GM21390 (cell line): ENCODE data around the gene MAL.
"Not testable (repeated sequence)": the region's sequence is repeated elsewhere in the genome, so short reads cannot be mapped to it uniquely, and the experiment has no call there.

Experiments
- ATAC-seq: cut with Tn5 transposase; IDR thresholded peaks from one replicate; pipeline ENCODE4 v1.9.1; 2021; ENCODE audit not compliant: unreplicated experiment

MAL gene

DNA sequence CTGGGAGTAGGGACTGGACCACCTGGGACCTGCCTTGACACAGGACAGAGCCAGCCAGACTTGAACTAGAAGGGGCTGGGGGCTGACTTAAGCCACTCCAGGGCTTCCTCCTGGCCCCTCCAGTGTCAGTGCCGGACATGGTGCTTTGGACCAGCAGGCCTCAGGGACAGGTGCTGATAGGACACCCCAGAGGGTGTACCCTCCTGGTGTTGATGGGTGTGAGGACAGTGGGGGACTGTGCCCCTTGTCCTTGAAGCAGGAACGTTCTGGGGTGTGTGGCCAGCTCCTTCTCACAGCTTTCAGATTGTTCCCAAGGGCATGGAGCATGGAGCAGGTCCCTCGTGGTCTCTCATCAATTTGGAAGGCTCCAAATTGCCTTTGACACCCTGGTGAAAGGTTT lies 6.8 kb downstream of the MAL start:
- ATAC-seq, result no peak

DNA sequence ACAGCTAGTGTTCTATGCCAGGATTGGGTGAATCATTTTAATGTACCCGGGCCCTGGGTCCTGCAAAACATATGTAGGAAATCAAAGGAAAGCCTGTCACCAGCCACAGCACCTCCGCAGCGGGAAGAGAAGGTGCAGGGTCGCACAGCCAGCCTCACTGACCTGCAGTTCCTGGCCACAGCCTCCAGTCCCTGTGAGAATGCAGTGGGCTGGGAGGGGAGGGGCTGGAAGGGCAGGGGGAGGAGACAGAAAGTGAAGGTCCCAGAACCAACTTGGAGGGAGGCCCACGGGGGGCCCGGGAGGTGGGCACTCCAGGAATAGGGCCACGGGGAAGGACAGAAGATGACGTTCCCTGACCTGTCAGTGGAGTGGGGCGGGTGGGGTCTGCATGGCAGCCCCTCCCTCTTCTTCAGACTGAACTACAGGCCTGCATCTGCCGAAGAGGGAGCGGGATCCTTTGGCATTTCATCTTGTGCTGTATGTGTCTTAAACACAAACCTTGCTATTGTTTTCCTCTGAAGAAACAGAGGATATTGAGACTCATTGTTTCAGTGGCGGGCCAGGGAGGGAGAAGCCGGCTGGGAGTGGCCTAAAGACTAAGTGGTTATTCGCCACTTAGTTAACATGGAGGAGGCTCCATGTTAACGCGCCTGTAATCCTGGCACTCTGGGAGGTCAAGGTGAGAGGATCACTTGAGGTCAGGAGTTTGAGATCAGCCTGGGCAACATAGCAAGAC lies 7.5 kb downstream of the MAL start:
- ATAC-seq, result no peak

DNA sequence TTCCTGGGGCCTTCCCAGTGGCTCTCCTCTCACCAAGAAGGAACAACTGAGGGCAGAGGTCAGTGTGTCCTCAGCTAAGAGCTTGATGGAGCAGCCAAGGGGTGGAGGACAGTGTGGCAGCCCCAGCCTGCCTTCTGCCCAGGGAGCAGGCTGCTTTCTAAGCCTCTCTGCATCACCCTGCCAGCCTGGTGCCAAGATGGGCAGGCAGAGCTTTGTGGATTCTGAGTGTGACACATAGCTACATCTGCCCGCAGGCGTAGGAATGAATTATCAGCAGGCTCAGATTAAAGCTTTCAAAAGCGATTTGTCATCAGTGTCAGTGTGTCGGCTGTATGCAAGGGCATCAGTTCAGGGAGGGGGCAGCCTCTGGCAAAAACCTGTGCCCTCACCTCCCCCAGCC lies 8.7 kb downstream of the MAL start:
- no peak for ATAC-seq

DNA sequence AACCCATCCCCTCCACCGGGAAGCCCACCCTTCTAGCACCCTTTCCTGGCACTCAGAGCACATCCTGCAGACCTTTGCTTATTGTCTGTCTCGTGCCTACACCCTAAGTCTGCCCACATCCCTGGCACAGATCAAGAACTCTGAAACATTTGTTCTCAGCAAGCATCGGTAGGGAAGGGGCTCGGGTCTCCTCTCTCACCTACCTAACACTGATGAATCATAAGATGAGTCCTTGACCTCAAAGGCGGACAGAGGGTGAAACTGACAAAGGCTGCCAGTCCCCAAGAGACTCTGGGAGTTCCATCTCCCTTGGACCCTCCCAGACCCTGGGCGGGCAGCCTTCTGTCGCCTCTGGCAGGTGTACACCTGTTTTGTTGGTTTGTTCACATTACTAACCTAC lies 9.3 kb downstream of the MAL start:
- ATAC-seq, result no peak

DNA sequence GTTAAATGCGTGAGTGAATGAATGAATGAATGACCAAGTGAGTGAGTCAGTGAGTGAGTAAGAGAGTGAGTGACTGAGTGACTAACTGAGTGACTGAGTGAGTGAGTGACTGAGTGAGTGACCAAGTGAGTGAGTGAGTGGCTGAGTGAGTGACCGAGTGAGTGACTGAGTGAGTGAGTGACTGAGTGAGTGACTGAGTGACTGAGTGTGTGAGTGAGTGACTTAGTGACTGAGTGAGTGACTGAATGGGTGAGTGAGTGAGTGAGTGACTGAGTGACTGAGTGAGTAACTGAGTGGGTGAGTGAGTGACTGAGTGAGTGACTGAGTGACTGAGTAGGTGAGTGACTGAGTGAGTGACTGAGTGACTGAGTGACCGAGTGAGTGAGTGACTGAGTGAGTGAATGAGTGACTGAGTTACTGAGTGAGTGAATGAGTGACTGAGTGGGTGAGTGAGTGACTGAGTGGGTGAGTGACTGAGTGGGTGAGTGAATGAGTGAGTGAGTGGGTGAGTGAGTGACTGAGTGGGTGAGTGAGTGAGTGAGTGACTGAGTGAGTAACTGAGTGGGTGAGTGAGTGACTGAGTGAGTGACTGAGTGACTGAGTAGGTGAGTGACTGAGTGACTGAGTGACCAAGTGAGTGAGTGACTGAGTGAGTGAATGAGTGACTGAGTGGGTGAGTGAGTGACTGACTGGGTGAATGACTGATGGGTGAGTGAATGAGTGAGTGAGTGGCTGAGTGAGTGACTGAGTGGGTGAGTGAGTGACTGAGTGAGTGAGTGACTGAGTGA lies 11.3 kb downstream of the MAL start:
- no peak for ATAC-seq

DNA sequence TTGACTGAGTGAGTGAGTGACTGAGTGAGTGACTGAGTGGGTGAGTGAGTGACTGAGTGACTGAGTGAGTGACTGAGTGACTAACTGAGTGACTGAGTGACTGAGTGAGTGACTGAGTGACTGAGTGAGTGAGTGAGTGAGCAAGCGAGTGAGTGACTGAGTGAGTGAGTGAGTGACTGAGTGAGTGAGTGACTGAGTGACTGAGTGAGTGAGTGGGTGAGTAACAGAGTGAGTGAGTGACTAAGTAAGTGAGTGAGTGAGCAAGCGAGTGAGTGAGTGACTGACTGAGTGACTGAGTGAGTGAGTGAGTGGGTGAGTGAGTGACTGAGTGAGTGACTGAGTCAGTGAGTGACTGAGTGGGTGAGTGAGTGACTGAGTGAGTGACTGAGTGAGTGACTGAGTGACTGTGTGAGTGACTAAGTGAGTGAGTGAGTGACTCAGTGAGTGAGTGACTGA lies 11.9 kb downstream of the MAL start:
- ATAC-seq, result no peak

DNA sequence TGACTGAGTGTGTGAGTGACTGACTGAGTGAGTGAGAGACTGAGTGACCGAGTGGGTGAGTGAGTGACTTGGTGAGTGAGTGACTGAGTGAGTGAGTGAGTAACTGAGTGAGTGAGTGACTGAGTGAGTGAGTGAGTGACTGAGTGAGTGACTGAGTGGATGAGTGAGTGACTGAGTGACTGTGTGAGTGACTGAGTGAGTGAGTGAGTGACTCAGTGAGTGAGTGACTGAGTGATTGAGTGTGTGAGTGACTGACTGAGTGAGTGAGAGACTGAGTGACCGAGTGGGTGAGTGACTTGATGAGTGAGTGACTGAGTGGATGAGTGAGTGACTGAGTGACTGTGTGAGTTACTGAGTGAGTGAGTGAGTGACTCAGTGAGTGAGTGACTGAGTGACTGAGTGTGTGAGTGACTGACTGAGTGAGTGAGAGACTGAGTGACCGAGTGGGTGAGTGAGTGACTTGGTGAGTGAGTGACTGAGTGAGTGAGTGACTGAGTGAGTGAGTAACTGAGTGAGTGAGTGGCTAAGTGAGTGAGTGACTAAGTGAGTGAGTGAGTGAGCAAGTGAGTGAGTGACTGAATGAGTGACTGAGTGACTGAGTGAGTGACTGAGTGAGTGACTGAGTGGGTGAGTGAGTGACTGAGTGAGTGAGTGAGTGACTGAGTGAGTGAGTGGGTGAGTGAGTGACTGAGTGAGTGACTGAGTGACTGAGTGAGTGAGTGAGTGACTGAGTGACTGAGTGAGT lies 12.5 kb downstream of the MAL start:
- not testable (repeated sequence) for ATAC-seq

DNA sequence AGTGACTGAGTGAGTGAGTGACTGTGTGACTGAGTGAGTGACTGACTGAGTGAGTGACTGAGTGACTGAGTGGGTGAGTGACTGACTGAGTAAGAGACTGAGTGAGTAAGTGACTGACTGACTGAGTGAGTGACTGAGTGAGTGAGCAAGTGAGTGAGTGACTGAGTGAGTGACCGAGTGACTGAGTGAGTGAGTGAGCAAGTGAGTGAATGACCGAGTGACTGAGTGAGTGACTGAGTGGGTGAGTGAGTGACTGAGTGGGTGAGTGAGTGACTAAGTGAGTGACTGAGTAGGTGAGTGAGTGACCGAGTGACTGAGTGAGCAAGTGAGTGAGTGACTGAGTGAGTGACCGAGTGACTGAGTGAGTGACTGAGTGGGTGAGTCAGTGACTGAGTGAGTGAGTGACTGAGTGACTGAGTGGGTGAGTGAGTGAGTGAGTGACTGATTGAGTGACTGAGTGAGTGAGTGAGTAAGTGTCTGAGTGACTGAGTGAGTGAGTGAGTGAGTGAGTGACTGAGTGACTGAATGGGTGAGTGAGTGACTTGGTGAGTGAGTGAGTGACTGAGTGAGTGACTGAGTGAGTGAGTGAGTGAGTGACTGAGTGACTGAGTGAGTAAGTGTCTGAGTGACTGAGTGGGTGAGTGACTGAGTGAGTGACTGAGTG lies 13.3 kb downstream of the MAL start:
- no peak for ATAC-seq

DNA sequence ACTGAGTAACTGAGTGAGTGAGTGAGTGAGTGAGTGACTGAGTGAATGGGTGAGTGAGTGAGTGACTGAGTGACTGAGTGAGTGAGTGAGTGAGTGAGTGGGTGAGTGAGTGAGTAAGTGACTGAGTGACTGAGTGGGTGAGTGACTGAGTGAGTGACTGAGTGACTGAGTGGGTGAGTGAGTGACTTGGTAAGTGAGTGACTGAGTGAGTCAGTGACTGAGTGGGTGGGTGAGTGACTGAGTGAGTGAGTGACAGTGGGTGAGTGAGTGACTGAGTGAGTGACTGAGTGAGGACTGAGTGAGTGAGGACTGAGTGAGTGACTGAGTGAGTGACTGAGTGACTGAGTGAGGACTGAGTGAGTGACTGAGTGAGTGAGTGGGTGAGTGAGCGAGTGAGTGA lies 13.9 kb downstream of the MAL start:
- no peak for ATAC-seq

DNA sequence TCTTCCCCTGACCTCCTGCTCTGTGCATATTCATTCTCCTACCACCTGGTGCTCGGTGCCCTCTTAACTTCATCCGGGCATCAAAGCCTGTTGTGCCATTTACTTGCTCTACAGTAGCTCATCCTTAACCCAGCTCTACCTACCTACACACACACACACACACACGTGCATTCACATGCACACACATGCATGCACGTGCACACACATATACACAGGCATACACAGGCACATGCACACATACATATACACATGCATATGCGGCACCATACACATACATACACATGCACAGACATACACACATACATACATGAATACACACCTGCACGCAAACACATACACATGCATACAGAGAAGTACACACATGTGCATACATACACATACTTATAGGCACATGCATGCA lies 14.5 kb downstream of the MAL start:
- ATAC-seq, result no peak

DNA sequence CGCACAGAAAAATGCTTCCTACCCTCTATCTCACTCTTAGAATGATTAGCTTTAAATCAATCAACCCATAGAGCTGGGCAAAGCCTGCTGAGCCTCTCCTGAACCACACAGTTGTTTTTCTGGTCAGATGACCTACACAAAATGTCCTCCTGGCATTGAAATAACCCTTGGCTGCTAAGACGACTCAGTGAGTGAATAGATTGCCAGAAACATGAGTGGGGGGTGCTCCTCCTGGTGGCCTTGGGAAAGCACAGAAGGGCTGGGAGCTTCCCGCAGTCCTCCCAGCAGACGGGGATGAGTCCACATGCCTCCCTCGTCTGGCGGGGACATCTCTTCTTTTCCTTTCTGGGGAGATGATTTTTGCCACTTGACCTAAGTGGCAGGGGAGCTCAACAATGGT lies 14.9 kb downstream of the MAL start:
- ATAC-seq, result no peak

DNA sequence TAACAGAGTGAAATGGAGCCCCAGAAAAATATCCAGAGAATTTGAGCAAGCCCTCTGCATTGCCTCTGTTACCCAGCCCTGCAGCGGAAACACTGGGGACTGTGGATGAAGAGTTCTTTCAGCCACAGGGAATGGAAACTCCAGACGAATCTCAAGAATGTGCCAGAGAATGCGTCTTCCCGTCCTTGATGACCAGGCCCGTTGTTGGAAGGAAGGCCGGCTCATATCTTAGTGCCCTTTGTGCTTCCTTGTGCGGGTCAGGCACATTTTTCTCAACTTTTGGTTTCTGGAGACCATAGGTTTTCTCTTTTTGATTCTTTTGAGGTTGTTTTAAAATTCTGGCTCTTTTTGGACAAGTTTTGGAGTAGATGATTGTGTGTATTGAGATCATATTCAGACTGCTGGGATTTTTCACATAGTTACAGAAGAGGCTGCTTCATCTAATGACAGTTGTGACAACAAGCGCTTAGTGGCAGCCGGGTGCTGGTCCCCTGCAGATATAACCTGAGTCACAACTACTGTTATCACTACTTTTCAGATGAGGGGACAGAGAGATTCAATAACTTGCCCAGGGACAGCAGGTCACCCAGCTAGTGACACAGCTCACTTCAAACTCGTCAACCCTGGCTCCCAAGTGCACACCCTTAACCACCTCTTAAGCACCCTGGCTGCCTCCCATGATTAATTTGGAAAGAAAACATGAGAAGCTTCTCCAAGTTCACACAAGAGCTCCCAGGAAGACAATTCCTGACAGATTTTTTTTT lies 15.7 kb downstream of the MAL start:
- no peak for ATAC-seq

DNA sequence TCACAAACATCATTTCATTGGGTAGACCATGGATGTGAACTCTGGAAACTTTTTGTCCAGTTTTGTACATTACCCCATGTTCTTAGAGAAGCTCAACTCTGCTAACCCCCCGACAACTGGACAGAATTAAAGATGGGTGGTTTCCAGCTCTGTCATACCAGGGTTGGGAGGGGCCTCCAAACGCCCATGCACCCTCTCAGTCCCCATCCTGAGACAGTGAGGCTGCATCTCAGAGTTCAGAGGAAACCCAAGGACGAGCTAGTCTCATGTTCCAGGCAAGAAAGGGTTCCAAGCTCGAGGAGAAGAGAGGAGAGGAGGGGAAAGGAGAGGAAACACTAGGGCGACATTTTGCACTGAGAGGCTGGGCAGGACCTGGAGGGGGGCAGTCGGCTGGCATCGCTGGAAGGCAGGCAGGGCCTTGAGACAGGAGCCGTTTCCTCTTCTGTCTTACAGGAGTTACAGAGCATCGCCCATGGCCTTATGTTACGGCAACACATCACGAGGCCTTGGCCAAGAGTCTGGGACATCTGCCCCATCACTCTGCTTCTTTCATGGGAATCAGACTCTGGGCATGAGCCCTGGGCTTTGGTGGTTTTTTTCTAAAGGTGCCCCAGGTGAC lies 16.4 kb downstream of the MAL start:
- no peak for ATAC-seq

DNA sequence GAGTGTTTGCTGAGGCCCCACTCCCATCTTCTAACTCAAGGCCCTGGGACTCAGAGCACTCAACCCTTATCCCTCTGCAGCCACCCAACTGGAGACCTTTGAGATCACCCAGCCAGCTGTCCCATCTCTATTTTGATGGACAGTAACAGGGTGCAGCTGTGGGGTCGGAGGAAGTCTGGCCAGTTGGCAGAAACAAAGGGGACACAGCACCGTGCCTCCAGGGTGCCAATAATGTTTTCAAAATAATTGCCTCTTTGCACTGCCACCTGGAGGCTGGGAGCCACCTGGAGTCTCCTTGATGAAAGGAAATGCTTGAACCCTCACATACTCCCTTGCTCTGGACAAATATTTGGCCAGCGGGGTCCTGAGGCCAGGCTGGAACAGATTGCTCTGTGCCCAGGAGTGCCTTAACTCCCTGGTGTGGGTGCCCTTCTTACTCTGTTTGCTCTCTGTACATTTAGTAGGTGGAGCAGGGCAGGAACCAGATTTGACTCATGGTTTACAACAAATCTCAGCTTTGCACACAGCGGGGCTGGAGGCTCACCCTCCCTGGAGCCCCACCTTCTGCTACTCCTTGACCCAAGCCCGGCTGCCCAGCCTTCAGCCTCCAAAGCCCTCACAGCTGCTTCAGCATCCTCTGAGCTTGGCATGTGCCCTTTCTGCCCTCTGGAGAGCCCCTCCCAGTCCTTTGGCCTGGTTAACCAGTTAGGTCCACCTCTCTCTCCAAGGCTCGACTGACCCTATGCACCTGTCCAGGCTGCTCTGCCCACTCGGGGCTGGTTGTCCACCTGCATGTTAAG lies 17.2 kb downstream of the MAL start:
- no peak for ATAC-seq

DNA sequence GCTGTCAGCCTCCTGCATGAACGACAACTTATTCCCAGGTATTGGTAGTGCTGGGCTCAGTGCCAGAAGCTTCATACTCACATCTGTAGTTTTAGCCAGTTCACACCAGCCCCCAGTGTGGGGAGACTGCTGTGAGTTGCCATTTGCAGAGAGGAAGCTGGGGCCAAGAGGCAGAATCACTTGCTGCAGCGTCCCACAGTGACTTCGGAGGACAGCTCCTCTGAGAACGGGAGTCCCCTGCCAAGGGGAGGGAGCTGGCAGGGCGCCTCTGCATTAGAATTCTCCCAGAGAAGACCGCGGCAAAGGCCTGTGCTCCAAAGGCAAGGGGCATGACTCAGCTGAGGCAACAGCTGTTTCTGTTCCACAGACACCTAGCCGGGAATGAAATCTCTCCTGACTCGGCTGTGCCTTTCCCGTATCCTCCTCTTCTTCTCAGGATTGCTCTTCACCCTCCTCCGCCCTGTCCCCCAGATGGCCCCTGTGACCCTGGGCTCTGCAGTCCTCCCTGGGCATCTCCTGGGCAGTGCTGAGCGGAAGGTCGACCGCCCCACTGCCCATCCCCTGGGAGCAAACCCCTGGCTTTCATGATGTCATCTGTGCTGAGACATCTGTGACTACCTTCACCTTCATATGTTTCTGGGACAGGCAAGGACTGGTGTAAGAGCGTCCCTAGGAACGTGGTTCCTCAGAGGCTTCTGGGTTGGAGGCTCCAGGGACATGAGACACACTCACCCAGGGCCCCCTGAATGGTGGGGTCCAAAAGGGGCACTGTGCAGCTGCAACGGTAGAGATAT lies 18.0 kb downstream of the MAL start:
- peak; percentile 47 for ATAC-seq

DNA sequence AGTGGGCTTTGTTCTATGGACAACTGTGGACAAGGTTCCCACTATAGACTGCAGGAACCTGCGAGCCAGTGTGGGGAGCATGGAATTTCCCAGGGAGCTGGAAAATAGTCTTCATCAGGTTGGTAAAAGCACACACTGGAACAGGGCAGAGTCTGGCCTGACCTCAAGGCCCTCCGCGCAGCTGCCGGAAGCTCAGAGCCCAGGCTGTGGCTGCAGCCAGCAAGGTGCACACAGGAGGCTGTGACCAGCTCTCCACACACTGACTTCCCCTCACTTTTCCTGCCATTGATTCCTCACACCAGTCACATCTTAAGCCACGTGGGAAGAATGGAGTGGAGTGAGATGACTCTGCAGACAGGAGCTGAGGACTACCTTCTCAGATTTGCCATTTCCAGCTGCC lies 19.1 kb downstream of the MAL start:
- ATAC-seq, result no peak

DNA sequence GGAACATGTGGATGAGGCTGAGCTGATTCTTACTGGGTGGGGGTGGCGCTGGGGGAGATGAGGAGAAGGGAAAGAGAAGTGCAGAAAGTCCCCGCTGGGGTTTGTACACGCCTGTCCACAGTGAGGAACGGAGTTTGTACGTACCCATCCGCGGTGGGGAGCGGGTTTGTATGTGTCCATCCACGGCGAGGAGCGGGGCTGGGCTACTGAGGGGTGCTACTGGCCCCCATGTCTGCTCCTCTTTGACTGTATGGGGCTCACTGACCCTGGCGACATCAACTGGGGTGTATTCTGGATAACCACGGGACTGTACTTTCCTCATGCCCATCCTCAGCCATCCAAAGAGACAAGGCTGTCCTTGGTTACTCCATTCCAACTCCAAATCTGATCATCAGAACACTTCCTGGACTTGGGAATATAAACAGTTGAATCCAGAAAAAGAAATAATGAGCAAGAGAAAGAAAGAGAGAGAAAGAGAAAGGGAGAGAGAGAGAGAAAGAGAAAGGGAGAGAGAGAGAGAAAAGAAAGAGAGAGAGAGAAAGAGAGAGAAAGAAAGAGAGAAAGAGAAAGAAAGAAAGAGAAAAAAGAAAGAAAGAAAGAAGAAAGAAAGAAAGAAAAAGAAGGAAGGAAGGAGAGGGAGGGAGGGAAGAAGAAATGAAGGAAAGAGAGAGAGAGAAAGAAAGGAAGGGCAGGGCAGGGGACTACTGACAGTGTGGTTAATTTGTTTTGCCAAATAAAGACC lies 21.0 kb downstream of the MAL start:
- no peak for ATAC-seq
